Astrocyte (in vitro differentiated cells and primary cell): ENCODE measurements around the gene RPS6KA2. TPM values are rescaled to one million over a fixed set of nuclear protein-coding genes. Genes with fewer than 3 reads are reported as not detected.

Source experiments
- DNase-seq: peaks from one replicate; pipeline ENCODE4 v3.0.0-alpha.2; 2010; ENCODE audit warnings: low read depth
- FAIRE-seq: peaks from 2 replicates; lab custom pipeline; 2011; peaks lifted over from hg19 to GRCh38; lab: Jason Lieb, UNC
- H2AFZ ChIP-seq: 2 replicates; pipeline ENCODE4 v1.6.0; 2012; ENCODE audit warnings: low read depth, low read length, inconsistent platforms
- H3K27ac ChIP-seq: 2 replicates; pipeline ENCODE4 v1.5.1; 2011; ENCODE audit warnings: low read depth, low read length, inconsistent platforms
- H3K27me3 ChIP-seq: 2 replicates; pipeline ENCODE4 v1.6.0; 2011; ENCODE audit warnings: low read length, inconsistent platforms; ENCODE audit not compliant: insufficient read depth
- H3K36me3 ChIP-seq: 2 replicates; pipeline ENCODE4 v1.5.1; 2011; ENCODE audit warnings: low read length, inconsistent platforms; ENCODE audit not compliant: insufficient read depth
- H3K4me1 ChIP-seq: 2 replicates; pipeline ENCODE4 v1.5.1; 2011; ENCODE audit warnings: low read length, inconsistent platforms; ENCODE audit not compliant: insufficient read depth
- H3K4me2 ChIP-seq: 2 replicates; pipeline ENCODE4 v1.6.0; 2012; ENCODE audit warnings: low read length, inconsistent platforms
- H3K4me3 ChIP-seq: 2 replicates; pipeline ENCODE4 v1.5.1; 2011; ENCODE audit warnings: low read depth, mild to moderate bottlenecking, low read length, inconsistent platforms; ENCODE audit not compliant: insufficient read depth
- H3K79me2 ChIP-seq: 2 replicates; pipeline ENCODE4 v1.6.0; 2012; ENCODE audit warnings: mild to moderate bottlenecking, low read length, inconsistent platforms; ENCODE audit not compliant: insufficient read depth
- H3K9ac ChIP-seq: 2 replicates; pipeline ENCODE4 v1.6.0; 2012; ENCODE audit warnings: mild to moderate bottlenecking, low read length, inconsistent platforms
- H3K9me3 ChIP-seq: 2 replicates; pipeline ENCODE4 v1.5.1; 2012; ENCODE audit warnings: low read depth, mild to moderate bottlenecking, low read length, inconsistent platforms; ENCODE audit not compliant: insufficient read depth
- H4K20me1 ChIP-seq: 2 replicates; pipeline ENCODE4 v1.6.0; 2012; ENCODE audit warnings: low read length, inconsistent platforms; ENCODE audit not compliant: insufficient read depth
- H3K27ac Mint-ChIP-seq: one replicate; pipeline ENCODE4 v1.8.0; 2021; ENCODE audit warnings: mild to moderate bottlenecking, mixed read lengths; ENCODE audit not compliant: unreplicated experiment
- H3K27me3 Mint-ChIP-seq: one replicate; pipeline ENCODE4 v1.8.0; 2021; ENCODE audit warnings: low read depth, mixed read lengths; ENCODE audit not compliant: unreplicated experiment
- H3K36me3 Mint-ChIP-seq: one replicate; pipeline ENCODE4 v1.8.0; 2021; ENCODE audit warnings: low read depth, mixed read lengths; ENCODE audit not compliant: unreplicated experiment
- H3K4me1 Mint-ChIP-seq: one replicate; pipeline ENCODE4 v1.8.0; 2021; ENCODE audit warnings: low read depth, mixed read lengths; ENCODE audit not compliant: unreplicated experiment
- H3K4me3 Mint-ChIP-seq: one replicate; pipeline ENCODE4 v1.8.0; 2021; ENCODE audit warnings: mild to moderate bottlenecking, moderate library complexity, mixed read lengths; ENCODE audit not compliant: unreplicated experiment
- H3K9me3 Mint-ChIP-seq: one replicate; pipeline ENCODE4 v1.8.0; 2021; ENCODE audit warnings: mild to moderate bottlenecking, mixed read lengths; ENCODE audit not compliant: unreplicated experiment
- EZH2 ChIP-seq: IDR thresholded peaks from 2 replicates; pipeline ENCODE4 v1.6.1; 2012; ENCODE audit warnings: mild to moderate bottlenecking, low read length, inconsistent platforms; ENCODE audit not compliant: insufficient read depth
- total RNA-seq: library from RNA; stranded (reverse); gene quantifications from 2 replicates; pipeline ENCODE4 v1.2.1, GENCODE V29; 2021
- TF ChIP-seq, protein P1 (sequence below): IDR thresholded peaks from 2 replicates; pipeline ENCODE4 v1.5.1; 2011; ENCODE audit warnings: low read depth, mild to moderate bottlenecking, inconsistent platforms, low read length, moderate library complexity; ENCODE audit not compliant: insufficient read depth

The RPS6KA2 gene
- total RNA-seq, 1 donor from 2014 or later = 33.5 TPM

DNA sequence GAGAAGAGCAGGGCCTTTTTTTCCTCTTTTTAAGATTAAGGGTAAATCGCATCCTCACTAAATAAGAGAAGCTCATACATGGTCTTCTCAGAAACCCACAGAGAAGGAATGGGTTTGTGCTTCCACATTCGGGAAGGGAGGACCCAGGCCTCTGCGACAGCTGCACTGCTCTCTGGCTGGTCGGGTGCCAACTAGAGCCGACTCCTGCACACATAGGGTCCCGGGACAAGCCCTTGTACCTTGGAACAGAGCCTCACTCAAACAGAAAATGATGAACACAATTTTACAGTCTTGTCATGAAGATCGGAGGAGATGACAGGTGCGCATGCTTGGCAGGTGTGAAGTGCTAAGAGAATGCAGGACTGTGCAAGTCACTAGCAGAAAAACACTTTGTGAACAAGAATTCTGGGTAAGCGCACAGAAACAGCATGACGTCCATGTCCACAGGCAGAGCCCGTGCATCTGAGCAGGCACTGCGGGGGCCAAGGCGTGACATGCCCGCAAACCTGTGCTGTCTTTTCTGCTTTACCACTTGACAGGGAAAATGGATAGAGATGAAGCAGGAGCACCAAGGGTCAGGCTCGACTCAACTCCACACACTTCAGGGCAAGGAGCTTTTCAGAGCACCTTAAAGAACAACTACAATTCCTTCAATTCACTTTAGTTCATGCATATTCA, 143.3 kb downstream of the RPS6KA2 start:
- Mint-ChIP-seq H3K36me3 (peaks cover 23% of the 10 kb centered on the region), H3K9me3 (peaks cover 2% of the 10 kb centered on the region), H3K27ac (no peak overlapping the region), H3K27me3 (no peaks in the 10 kb centered on the region), H3K4me1 (peaks cover 3% of the 10 kb centered on the region), H3K4me3 (no peak overlapping the region)
- no peak overlapping the region for H3K9ac ChIP-seq
- H3K27me3 ChIP-seq = no peaks in the 10 kb centered on the region
- no peak overlapping the region for H3K4me3 ChIP-seq
- TF ChIP-seq, protein P1, sequence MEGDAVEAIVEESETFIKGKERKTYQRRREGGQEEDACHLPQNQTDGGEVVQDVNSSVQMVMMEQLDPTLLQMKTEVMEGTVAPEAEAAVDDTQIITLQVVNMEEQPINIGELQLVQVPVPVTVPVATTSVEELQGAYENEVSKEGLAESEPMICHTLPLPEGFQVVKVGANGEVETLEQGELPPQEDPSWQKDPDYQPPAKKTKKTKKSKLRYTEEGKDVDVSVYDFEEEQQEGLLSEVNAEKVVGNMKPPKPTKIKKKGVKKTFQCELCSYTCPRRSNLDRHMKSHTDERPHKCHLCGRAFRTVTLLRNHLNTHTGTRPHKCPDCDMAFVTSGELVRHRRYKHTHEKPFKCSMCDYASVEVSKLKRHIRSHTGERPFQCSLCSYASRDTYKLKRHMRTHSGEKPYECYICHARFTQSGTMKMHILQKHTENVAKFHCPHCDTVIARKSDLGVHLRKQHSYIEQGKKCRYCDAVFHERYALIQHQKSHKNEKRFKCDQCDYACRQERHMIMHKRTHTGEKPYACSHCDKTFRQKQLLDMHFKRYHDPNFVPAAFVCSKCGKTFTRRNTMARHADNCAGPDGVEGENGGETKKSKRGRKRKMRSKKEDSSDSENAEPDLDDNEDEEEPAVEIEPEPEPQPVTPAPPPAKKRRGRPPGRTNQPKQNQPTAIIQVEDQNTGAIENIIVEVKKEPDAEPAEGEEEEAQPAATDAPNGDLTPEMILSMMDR = no peak
- TF ChIP-seq EZH2 = no peak
- no peak for FAIRE-seq
- no peak overlapping the region for H2AFZ ChIP-seq
- DNase-seq = no peak
- H3K4me1 ChIP-seq = no peaks in the 10 kb centered on the region
- no peak overlapping the region for H3K4me2 ChIP-seq
- H4K20me1 ChIP-seq = no peaks in the 10 kb centered on the region
- H3K79me2 ChIP-seq = no peaks in the 10 kb centered on the region
- no peaks in the 10 kb centered on the region for H3K9me3 ChIP-seq
- no peaks in the 10 kb centered on the region for H3K36me3 ChIP-seq
- H3K27ac ChIP-seq = no peak overlapping the region

DNA sequence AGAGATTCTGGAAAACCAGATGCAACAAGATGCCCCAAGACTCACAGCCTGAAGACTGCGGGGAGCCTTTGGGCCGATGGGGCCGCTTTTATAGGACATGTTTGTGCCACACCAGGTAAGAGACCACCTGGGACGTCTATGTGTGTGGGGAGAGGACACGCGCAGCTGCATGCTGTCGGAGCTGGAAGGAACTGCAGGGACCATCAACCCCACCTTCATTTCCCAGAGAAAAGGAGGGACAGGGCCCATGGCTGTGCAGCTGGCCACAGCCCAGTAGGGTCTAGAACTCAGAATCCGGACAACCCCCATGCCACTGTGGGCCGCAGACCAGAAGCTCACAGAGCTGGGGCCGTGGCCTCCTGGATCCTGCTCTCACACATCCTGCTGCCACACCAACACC, 144.0 kb downstream of the RPS6KA2 start:
- TF ChIP-seq EZH2 = no peak
- TF ChIP-seq, protein P1 = no peak
- Mint-ChIP-seq H3K36me3 (peaks cover 27% of the 10 kb centered on the region), H3K27ac (no peak overlapping the region), H3K27me3 (no peaks in the 10 kb centered on the region), H3K4me1 (peaks cover 1% of the 10 kb centered on the region), H3K4me3 (no peak overlapping the region), H3K9me3 (no peaks in the 10 kb centered on the region)
- H3K36me3 ChIP-seq = no peaks in the 10 kb centered on the region
- no peak overlapping the region for H3K9ac ChIP-seq
- H3K4me2 ChIP-seq = no peak overlapping the region
- DNase-seq (no peak), FAIRE-seq (no peak)
- no peaks in the 10 kb centered on the region for H3K9me3 ChIP-seq
- no peaks in the 10 kb centered on the region for H3K27me3 ChIP-seq
- no peak overlapping the region for H3K4me3 ChIP-seq
- no peaks in the 10 kb centered on the region for H3K79me2 ChIP-seq
- no peaks in the 10 kb centered on the region for H3K4me1 ChIP-seq
- H3K27ac ChIP-seq = no peak overlapping the region
- no peaks in the 10 kb centered on the region for H4K20me1 ChIP-seq
- no peak overlapping the region for H2AFZ ChIP-seq
